Activated T-cell treated with anti-CD3 and anti-CD28 coated beads, Interleukin-2, amount 50 U/mL, for 48 hours (primary cell): Measurements from ENCODE around the gene BMPR1B.
"Not testable (repeated sequence)": the region's sequence is repeated elsewhere in the genome, so short reads cannot be mapped to it uniquely, and the experiment has no call there.

ENCODE experiments used
- DNase-seq, 2 experiments: peaks; one replicate each; pipeline ENCODE4 v3.0.0-alpha.2; 2020

The BMPR1B gene

DNA sequence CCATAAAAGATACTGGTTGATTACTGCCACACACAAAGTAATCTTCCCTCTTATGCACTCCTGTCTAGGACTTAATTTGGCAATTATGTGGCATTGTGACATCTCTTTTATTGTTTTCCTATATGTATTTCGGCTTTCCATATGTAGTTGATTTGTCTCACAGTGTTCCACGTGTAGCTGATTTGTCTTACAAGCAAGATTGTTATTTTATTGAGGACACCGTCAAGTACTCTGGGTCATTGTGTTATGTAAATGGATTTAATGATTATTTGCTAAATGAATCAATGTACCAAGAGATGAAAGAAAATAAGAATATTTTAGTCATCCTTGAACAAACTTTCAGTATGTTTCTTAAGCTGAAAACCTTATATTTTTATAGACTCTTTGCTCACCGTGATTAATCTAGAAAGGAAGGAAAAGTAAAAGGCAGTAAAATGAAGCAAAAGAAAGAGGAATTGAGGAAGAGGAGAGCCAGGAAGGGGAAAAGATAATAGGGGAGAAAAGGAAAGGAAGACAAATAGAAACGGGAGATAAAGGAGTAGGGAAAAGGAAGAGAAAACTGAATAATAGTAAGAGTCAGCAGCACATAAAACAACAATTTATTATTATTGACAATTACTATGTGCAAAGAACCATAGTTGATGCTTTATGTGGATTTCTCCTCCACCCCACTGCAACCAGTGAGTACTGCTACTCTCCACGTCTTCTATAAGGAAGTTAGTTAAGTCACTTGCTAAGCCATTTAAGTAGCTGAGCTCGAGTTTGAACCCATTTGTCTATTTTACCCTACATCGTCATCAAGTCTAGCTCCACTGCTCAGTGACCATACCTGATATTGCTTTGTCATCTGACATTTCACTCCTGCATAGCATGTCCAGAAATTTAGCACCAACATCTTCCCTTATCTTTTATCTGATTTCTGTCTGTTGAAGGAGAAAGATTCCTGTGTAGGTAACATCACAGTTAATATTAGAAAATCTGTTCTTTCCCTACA is 336.5 kb downstream of the BMPR1B start:
- no peak for DNase-seq

- DNase-seq, result no peak
Measured at GRCh38 chr4:95095348-95095974, 337.7 kb downstream of the BMPR1B start.

DNA sequence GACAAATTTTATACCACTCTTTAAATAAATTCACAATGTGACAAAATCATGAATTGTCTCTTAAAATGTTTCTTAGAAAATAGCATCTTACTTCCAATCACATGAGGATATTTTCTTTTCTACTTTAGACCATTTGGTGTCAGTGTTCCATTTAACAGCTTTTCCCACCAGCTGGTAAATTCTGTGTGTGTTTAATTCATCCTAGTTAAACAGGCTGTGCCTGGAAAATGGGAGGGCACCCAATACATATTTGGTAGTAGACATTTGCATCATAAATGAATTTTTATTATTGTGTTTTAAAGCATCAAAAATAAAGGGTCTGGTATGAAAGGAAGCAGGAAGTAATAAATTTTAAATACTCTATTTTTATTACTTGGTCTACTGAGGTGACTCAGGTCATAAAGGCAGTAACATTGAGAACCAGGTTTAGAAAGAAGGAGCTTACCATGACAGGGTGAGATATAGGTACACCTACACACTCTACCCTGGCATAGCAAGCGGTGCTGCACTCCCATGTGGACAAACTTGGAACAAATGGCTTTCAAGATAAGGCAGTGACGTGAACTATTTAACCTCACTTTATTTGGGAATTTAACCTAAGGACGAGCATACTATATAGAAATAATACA is 344.5 kb downstream of the BMPR1B start:
- no peak for DNase-seq

DNA sequence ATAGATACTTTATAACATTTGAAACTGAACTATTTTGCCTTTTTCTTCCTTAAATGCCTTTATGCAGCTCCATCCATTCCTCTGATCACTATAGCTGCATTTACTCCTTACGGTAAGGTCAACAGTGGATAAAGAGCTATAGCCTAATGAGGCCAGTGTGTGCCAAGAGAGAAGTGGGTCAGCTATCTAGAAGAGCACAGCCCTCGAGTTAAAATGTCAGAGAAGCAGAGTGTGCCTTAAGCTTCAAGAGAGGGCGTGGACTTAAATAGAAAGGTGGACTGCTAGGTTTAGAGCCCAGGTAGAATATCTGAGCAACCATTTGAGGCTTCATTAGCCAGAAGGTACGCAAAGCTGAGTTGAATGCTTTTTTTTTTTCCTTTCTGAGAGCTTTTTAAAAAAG is 347.4 kb downstream of the BMPR1B start:
- DNase-seq, result no peak

DNA sequence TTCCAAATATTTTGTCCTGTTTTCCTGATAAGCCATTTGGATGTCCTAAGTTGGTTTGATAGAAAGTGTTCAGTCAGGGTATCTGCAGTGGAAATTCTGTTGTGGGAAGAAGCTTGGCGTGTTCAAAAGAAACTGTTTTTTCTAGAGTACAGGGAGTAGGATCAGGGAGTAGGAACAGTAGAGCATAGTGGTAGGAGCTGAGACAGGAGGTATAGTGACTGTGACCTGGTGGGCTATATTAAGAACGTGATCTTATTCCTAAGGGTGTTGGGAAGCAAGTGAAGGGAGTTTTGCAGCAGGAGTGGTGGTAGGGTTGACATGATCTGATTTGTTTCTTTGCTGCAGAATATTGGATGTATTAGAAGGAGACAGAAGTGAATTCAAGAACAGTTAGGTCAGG is 348.2 kb downstream of the BMPR1B start:
- DNase-seq, result no peak

- no peak for DNase-seq
Measured at GRCh38 chr4:95106408-95106928, 348.7 kb downstream of the BMPR1B start.

DNA sequence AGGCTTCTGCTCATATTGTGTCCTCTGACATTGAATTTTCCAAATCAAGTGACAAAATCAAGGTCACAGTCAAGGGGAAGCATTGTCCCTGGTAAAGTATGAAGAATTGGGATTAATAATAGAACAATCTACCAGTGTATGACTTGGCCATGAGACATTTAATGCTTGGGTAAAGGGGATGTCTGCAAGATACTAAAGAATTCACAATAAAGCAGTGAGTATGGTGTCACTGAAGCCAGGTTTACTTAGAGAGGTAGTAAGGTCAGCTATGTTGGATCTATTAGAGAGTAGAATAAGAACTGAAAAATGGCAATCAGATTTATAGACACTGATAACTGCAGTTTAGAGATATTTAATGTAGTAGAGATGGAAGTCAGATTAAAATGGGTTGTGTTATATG is 349.2 kb downstream of the BMPR1B start:
- no peak for DNase-seq

DNA sequence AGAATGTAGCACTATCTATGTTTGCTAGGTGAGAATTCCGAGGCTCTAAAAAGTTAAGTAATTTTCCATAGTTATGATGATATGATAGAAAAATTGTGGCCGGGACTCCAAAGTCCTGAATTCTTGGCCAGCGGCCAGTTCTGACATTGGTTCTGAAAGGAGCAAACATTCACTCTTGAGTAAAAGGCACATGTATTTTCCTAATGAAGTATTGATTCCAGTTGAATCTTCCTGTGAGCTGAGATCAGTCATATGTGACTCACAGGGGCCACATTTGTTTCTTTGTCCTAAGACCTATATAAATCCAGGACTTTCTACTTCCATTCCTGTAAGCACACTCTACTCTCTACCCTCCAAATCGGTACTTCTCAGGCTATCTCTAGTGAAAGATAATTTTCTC is 349.9 kb downstream of the BMPR1B start:
- DNase-seq, result no peak

GRCh38 chr4:95108883-95109421 is 351.2 kb downstream of the BMPR1B start:
- no peak for DNase-seq

GRCh38 chr4:95114521-95114920 is 356.8 kb downstream of the BMPR1B start:
- DNase-seq, result no peak

DNA sequence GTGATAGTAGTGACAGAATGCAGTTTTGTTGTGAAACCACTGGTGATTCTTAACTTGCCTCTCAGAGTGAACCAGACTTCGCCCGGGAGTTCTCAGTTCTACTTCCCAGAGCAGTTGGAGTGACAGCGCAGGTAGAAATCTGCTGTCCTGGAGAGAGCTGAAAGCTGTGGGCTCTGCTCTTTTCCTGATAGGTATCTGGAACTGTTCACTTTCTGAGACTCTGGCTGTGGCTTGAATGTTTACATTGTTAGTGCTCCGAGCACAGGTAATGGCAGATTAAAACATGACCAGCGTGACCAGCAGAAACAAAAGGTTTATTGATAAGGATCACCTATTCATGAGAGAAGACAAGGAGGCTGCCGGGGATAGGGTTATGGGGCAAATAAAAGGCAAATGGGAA is 360.7 kb downstream of the BMPR1B start:
- DNase-seq, result no peak

DNA sequence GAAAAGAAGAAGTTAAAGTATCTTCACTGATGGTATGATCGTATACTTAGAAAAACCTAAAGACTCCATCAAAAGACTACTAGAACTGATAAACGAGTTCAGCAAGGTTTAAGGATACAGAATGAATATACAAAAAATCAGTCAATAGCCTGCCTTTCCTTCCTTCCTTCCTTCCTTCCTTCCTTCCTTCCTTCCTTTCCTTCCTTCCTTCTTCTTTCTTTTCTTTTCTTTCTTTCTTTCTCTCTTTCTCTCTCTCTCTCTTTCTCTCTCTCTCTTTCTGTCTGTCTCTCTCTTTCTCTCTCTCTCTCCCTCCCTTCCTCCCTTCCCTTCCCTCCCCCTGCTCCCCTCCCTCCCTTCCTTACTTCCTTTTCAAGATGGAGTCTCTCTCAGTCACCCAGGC is 362.7 kb downstream of the BMPR1B start:
- no peak for DNase-seq

GRCh38 chr4:95122001-95122400 is 364.2 kb downstream of the BMPR1B start:
- DNase-seq, result no peak

DNA sequence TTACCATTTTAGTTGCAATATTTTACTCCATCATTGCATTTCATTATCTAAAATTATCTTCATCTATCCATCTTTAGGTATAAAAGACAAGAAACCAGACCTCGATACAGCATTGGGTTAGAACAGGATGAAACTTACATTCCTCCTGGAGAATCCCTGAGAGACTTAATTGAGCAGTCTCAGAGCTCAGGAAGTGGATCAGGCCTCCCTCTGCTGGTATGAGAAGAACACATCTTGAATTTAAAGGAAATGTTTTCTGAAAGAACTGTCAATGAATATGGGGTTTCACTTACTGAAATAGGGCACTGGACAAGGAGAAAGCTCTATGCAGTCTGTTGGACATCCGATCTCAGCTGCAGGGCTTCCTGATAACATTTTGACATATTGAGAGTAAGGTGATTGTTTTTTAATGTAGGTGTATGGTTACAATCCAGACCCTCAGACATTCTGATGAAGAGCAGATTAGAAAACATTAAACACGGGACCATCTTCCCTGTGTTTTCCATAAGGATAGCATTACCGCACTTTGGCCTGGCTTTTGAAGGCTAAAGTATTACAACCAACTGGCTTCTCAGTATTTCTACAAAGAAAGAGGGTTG is 367.2 kb downstream of the BMPR1B start:
- no peak for DNase-seq

DNA sequence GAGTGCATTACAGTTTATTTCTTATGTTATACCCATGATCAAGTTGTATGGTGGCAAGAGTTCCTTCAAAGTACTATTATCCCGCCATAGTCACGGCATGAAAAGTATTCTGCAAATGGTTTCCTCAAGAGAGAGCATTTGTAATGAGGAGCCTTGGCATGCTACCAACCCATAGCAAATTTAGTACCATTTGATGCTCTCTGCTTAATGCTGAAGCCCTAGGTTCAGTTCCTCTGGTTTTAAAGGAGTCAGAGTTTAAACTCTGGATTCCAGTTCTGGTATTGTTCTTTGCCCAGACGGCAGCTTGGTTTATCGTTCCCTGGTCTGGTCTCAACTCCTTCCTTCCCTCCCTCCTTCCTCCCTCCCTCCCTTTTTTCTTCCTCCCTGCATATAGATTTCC is 371.3 kb downstream of the BMPR1B start:
- no peak for DNase-seq

- no peak for DNase-seq
Measured at GRCh38 chr4:95129821-95130311, 372.1 kb downstream of the BMPR1B start.

DNA sequence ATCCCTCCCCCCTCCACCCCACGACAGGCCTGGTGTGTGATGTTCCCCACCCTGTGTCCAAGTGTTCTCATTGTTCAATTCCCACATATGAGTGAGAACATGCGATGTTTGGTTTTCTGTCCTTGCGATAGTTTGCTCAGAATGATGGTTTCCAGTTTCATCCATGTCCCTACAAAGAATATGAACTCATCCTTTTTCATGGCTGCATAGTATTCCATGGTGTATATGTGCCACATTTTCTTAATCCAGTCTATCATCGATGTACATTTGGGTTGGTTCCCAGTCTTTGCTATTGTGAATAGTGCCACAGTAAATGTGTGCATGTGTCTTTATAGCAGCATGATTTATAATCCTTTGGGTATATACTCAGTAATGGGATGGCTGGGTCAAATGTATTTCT is 376.3 kb downstream of the BMPR1B start:
- DNase-seq, result not testable (repeated sequence)

DNA sequence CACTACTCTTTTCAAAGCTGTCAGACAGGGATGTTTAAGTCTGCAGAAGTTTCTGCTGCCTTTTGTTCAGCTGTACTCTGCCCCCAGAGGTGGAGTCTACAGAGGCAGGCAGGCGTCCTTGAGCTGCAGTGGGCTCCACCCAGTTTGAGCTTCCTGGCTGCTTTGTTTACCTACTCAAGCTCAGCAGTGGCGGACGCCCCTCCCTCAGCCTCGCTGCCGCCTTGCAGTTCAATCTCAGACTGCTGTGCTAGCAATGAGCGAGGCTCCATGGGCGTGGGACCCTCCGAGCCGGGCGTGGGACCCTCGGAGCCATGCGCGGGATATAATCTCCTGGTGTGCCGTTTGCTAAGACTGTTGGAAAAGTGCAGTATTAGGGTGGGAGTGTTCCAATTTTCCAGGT is 381.7 kb downstream of the BMPR1B start:
- not testable (repeated sequence) for DNase-seq

GRCh38 chr4:95141361-95141760 is 383.6 kb downstream of the BMPR1B start:
- no peak for DNase-seq

GRCh38 chr4:95142932-95143331 is 385.2 kb downstream of the BMPR1B start:
- no peak for DNase-seq

- no peak for DNase-seq
Measured at GRCh38 chr4:95151255-95151654, 393.5 kb downstream of the BMPR1B start.

DNA sequence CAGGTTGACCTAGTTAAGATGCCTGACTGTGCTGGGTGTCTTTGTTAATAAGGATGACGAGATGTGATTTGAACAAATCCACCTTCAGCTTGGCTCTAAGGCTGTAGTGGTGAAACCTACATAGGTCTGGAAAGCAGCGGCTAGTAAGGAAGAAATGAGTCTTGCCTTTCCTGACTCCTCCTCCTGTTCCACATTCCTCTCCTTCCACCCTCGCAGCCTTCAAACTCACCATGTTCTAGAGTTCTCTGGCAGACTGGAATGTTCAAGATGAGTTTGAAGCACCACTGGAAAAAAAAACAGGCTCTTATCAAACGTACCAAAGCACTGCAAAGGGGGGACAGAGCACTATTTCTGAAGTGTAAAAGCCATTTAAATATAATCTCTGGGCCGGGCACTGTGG is 395.4 kb downstream of the BMPR1B start:
- DNase-seq, result no peak
